Right hindlimb (tissue), 1 donor: ENCODE results near the gene PIK3R3.
"Not testable (repeated sequence)": the region's sequence is repeated elsewhere in the genome, so short reads cannot be mapped to it uniquely, and the experiment has no call there.

Source experiments
- DNase-seq: peaks from one replicate; pipeline ENCODE4 v3.0.0-alpha.2; 2018

Gene PIK3R3

DNA sequence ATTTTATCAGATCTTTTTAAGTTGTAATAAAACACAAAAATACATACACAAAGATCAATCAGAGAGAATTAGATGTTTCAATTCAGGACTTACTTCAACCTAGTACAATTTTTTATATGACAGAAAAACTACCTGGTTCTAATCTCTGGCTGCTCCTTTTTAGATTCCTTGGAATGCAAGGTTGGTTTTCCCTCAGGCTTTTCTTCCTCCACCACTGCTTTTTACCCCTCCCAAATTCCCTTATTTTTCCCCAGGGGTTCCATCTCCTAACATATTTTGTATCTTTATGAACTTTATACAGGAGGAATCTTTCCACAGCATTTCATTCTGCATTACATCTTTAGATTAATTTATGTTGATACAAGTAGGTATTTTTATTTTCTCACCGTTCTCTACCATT, 33.2 kb downstream of the PIK3R3 start:
- no peak for DNase-seq

DNA sequence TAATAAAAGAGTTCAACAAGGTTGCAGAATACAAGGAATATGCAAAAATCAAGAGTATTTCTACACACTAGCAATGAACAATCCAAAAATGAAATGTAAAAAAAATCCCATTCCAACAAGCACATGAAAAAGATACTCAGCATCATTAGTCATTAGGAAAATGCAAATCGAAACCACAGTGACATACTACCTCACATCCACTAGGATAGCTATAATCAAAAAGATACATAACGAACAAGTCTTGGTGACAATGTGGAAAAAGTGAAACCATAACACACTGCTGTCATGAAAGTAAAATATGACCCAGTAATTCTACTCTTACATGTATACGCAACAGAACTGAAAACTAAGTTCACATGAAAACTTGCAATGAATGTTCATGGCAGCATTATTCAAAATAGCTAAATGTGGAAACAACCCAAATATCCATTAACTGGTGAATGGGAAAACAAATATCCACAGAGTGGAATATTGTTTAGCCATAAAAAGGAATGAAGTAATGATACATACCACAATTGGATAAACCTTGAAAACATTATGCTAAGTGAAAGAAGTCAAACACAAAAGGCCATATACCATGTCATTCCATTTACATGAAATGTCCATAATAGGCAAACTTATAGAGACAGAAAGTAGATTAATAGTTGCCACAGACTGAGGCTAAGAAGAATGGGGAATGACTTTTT, 34.3 kb downstream of the PIK3R3 start:
- DNase-seq: no peak

DNA sequence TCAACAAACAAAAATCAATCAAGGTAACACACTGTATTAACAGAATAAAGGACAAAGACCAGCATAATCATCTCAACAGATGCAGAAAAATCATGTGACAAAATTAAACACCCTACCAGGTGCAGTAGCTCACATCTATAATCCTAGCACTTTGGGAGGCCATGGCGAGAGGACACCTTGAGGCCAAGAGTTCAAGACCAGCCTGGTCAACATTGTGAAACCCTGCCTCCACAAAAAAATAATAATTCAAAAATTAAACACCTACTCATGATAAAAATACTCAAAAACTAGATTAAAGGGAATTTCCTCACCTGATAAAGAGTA, 35.3 kb downstream of the PIK3R3 start:
- DNase-seq: no peak

DNA sequence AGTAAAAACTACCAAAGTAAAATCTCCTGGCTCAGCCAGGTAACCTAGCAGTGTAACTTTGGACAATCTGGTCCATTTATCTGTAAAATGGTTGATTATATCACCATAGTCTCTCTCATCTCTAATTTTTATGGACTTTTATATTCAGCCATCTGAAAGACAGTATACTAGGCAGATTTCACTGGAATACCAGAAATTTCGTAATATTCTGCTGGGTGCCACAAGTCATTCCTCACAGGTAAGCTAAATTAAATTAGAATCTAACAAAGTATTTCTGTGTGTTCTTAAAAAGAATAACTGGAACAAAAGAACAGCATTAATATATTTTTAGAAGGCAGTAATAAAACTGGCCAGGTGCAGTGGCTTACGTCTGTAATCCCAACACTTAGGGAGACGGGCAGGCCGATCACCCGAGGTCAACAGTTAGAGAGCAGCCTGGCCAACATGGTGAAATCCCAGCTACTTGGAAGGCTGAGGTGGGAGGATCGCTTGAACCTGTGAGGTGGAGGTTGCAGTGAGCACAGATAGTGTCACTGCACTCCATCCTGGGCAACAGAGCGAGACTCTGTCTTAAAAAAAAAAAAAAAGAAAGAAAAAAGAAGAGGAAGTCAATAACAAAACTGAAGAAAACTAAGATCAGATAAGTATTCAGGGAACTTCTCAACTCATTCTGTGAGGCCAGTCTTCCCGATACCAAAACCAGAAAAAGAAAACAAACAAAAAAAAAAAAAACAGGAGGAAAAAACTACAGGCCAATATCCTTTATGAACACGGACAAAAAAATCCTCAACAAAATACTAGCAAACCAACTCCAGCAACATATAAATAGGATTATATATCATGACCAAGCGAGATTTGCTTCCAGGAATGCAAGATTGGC, 35.9 kb downstream of the PIK3R3 start:
- no peak for DNase-seq

DNA sequence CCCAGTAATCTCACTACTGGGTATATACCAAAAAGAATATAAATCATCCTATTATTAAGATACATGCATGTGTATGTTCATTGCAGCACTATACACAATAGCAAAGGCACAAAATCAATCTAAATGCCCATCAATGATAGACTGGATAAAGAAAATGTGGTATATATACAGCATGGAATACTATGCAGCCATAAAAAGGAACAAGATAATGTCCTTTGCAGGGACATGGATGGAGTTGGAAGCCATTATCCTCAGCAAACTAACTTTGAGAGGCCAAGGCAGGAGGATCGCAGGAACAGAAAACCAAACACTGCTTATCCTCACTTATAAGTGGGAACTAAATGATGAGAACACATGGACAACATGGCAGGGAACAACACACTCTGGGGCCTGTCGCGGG, 37.3 kb downstream of the PIK3R3 start:
- not testable (repeated sequence) for DNase-seq

DNA sequence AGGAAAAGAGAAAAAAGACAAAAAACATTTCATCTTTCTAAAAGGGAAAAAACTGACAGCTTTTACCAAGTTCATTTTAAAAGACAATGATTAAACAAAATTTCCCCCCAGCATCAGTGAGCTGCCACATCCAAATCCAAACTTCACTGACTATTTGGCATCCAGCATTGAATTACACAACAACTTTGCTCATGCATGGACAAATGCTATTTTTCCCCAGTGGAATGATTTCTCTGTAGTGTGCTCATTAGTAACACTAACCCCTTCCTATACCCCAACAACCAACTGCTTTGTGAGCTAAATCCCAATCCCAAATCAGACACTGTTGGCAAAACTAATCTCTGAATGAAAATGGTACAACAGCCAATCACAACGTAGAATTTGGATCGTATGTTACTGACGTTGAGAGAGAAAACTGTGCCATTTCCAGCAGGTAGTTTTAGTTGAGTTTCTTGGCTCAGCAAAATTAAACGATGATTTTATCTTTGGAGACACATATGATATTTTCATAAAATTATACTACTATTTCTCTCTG, 37.9 kb downstream of the PIK3R3 start:
- DNase-seq: no peak

DNA sequence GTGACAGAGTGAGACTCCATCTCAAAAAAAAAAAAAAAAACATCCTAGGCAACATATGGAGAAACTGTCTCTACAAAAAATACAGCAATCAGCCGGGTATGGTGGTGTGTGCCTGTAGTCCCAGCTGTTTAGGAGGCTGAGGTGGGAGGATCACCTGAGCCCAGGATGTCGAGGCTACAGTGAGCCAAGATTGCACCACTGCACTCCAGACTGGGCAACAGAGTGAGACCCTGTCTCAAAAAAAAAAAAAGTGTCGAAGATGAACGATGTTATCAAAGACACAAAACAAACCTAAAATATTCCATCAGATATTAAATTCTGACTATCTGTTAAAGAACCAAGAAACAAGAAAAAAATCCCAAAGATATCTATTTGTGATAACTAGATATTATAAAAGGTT, 38.6 kb downstream of the PIK3R3 start:
- DNase-seq: not testable (repeated sequence)

DNA sequence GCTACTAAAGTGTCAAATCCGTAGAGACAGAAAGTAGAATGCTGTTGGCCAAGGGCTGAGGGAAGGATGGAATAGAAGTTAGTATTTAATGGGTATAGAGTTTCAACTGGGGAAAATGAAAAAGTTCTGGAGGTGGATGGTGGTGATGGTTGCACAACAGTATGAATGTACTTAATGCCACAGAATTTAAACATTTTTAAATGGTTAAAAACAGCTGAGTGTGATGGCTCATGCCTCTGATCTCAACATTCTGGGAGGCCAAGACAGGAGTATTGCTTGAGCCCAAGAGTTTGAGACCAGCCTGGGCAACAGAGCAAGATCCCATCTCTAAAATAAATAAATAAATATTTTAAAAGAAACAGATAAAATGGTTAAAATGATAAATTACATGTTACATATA, 44.5 kb downstream of the PIK3R3 start:
- DNase-seq: no peak

DNA sequence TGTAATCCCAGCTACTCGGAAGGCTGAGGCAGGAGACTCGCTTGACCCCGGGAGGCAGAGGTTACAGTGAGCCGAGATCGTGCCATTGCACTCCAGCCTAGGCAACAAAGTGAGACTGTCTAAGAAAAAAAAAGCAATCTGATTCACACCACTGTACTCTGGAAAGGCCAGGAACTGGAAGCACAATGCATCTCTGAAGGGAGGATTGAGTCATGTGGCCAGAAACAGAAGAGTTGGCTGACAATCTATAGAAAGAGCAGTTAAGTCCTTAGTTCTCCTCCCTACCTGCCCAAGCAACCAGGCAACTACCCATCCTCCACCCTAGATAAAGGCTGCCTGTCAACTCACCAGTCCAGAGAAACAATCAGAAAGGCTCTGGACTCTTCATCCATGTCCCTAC, 45.9 kb downstream of the PIK3R3 start:
- DNase-seq: no peak

DNA sequence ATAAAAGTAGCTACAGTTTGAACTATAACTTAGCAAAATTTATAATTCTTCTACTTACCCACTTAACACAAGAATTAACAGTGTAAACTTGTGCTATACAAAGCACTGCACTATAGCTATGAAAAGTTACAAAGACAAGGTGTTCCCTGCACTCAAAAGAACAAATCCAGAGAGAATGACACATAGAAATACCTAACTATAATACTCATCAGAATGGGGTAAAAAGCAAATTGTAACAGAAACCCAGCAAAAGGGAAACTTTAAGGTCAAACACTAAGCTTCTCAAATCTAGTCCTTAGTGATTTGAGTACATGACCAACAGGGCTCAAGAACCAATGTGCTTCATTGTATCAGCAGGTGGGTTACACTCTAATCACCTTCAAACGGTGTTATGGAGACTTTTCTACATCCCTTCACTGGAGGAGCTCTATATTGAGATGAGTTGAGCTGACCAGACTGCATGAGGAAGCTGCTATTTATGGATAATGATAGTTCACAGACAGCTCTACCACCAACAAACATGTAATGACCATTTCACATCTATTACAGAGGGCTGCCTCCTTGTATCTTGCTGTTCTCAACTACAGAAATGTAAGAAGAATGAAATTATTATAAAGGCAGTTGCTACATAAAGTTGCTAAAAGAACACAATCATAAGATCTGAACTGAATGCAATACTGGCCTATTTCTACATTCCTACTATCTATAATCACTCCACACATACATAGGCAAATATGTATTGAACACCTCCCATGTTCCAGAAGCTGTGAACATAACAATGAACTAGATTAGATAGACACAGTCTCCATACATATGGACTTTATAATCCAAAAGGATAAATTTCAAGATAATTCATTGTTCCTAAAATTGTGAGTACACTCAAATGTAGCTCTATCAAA, 47.6 kb downstream of the PIK3R3 start:
- no peak for DNase-seq

DNA sequence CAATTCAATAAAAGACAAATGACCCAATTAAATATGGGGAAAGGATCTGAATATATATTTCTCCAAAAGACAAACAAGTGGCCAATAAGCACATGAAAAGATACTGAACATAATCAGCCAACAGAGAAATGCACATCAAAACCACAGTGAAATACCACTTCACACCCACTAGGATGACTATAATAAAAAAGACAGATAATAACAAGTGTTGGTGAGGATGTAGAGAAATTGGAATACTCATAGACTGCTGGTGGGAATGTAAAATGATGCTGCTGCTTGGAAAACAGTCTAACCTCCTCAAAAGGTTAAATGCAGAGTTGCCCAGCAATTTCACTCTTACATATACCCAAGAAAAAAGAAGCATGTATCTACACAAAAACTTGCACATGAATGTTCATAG, 48.9 kb downstream of the PIK3R3 start:
- DNase-seq: no peak

DNA sequence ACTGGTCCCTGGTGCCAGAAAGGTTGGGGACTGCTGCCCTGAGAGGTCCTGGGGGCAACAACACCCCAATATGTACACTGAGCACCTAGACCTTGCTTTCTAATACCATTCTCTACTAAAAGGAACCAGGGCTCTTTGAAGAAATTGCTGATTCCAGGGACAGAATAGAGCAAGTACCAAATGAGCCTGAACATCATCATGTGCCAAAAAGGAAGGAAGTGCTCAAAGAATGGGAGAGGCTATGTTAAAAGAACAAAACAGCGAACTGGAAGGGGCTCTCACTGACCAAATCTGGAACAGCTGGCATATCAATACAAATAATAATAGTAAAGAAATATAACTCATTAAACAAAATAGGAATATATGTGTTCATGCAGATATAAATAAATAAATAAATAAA, 50.8 kb downstream of the PIK3R3 start:
- no peak for DNase-seq

DNA sequence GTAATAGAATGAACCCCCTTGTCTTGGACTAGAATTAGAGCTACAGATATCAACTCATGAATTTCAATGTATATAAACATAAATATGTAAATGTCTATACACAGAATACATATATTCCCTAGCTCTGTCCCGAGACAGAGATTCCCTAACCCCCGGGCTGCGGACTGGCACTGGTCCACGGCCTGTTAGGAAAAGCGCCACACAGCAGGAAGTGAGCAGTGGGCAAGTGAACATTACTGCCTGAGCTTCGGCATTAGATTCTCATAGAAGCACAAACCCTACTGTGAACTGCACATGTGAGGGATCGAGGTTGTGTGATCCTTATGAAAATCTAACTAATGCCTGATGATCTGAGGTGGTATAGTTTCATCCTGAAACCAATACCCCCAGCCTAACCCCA, 51.2 kb downstream of the PIK3R3 start:
- no peak for DNase-seq

DNA sequence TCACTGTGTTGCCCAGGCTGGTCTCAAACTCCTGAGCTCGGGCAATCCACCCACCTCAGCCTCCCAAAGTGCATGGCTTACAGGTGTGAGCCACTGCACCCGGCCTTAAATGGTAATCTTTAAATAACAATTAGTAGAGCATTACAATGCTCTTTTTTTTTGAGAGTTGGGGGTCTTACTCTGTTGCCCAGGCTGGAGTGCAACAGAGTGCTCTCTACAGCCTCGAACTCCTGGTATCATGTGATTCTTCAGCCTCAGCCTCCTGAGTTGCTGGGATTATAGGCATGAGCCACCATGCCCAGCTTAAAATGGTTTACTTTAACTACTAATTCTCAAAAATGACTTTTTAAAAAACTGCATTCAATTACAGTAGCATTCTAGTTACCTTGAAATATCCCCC, 52.2 kb downstream of the PIK3R3 start:
- DNase-seq: no peak

DNA sequence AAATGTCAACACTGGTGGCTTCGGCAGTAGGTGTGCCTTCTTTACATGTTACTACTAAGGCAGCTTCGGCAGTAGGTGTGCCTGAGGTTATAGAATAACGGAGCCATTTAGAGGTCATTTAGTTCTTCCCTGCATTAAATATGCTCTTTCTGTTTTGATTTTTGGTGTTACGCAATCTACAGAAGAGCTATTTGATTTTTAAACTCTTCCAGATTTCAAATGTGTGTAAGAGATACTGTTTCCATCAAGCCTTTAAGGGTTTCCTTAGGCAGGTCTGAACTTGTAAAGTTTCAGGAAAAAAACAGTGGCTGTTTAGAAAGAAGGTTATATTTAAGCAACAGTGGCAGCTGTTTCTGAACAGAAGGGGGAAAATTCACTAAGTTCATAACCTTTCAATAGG, 54.8 kb downstream of the PIK3R3 start:
- DNase-seq: no peak

DNA sequence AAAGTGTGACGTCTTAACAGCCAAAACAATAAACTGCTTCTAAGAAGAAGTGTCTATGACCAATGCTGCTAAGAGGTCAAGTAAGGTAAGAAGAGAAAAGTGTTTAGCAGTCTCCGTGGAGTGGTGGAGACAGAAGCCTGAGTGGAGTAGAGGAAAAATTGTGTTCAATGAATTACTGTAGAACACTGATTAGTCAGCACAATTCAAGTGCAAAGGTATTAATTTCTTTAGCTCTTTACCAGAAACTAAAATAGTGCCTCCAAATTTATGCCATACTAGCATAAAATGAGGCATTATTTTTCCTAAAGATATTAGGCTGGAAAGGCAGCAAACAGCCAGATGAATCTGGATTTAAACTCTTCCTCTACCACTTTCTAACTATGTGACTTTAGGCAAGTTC, 56.1 kb downstream of the PIK3R3 start:
- no peak for DNase-seq

DNA sequence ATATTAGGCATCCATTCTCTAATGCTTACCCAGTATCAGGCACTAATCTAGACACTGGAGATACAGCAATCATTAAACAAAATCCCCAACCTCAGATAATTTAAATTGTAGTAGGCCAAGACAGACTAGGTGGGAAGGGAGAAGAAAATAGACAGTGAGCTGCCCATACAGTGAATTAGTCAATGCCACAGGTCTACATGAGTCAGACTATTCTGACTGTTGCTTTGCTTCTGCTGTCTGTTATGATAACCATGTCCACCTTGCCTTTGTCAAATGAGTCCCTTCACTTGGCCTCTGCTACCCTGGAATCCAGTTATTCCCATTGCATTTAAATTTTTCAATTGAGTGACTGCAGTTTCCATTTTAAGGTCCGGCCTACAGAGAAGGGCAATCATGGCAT, 59.5 kb downstream of the PIK3R3 start:
- DNase-seq: no peak

DNA sequence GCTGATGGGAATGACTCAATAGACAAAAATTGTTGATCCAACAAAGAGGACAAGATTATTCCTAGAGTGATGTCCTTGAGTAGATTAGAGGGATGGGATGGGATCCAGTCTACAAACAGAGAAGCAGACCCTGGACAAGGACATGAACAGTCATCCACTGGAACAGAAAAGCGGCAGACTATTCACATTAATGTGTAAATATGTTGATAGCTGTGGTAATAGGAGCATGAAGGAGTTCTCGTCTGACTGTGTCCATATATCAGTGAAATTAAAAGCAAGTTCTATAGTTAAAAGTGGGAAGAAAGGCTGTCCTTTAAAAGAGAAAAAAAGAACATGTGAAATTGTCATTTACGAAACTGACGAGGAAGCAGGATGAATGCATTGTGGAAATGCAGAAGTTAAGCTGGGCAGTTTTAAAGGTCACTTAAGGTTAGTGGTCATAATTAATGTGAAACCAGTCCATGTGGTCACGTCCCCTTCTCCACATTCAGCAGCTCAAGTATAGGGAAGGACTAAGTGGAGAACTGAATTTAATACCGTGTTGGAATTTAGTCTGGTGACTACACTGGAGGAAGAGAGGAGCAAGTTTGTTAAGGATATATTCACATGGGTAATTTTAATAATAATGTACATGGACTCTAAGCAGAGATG, 62.1 kb downstream of the PIK3R3 start:
- DNase-seq: no peak

DNA sequence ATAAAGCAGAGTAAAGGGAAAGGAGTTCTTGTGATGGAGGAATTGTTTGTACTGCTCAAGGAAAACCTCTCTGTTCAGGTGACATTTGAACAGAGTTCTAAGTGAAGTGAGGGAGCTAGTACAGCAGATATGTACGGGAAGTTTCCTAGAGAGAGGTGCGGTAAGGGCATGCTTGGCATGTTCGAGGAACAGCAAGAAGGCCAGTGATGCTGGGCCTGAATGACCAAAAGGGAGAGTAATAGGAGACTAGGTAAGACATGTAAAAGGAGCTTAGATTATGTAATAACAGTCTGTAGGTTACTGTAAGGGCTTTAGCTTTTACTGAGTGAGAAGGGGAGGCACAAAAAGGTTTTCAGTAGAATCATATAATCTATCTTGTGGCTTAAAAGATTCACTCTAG, 63.9 kb downstream of the PIK3R3 start:
- DNase-seq: no peak

DNA sequence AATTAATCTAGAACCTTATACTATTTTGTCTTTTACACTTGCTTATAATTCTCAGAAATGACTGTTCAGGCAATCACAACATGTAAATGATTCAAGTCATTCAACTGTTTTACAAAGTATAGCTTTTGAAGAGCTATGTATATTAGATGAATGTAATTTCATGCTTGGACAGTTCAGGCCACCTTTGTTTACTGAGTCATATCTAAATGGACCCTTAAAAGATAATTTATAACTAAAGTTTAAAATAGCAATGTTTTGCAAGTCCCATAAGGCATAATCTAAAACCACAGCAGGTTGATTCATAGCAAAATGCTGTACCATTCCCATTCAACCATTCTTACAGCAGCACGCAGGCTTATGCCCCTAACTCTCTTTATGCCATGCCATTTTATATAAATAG, 64.8 kb downstream of the PIK3R3 start:
- DNase-seq: no peak

DNA sequence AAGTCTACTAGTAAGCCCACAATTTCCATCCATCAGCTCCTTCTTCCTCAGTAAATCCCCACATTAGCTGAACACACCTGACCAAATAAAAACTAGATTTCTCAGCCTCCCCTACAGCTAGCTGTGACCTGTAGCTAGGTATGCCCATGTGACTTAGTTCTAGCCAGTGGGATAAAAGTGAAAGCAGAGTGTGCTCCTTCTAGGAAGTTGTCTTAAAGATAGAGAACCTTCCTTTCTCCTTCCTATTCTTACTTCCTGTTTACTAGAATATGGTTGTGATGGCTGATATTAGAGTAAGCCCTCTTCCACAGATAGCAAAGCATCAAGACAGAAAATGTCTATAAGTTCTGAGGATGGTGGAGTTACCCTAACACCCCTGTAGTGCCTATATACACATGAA, 67.0 kb downstream of the PIK3R3 start:
- DNase-seq: no peak

DNA sequence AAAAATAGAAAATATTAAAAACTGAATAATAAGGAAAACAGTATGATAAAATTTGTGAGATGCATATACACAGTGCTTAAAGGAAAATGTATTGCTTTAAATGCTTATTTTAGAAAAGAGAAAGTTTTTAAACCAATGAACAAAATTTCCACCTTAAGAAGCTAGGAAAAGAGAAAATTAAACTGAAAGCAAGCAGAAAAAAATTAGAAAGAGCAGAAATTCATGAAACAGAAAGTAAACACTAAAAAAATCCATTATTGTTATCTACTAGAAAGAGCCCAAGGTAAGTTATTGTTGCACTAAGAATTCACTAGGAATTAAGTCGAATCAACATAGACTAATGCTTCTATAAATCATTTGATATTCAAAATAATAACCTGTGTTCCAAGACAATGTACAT, 67.7 kb downstream of the PIK3R3 start:
- DNase-seq: no peak
